ENCODE results near the gene MYD88. TPM values are rescaled to one million over a fixed set of nuclear protein-coding genes. Genes with fewer than 3 reads are reported as not detected.
A peak's percentile ranks its signal among the peaks of the same experiment; 100 is the strongest.

The MYD88 gene
- total RNA-seq, 1 experiment from 2014 or later = 5.2 TPM

GRCh38 chr3:38163841-38164642 lies 25.6 kb downstream of the MYD88 start:
- H3K36me3 ChIP-seq = peaks cover 9% of the 10 kb centered on the region
- peaks cover 27% of the 10 kb centered on the region for H3K4me1 ChIP-seq (replicated peaks)
- peak overlapping the region; percentile 81 for H3K4me3 ChIP-seq
- DNase-seq (ENCODE audit: low read depth in 1 of 2, low spot score in 2 of 2) = no peak
- H3K27ac ChIP-seq = peak overlapping the region; percentile 98
- H3K9me3 ChIP-seq (replicated peaks) = no peaks in the 10 kb centered on the region
- no peaks in the 10 kb centered on the region for H3K27me3 ChIP-seq (replicated peaks)

DNA sequence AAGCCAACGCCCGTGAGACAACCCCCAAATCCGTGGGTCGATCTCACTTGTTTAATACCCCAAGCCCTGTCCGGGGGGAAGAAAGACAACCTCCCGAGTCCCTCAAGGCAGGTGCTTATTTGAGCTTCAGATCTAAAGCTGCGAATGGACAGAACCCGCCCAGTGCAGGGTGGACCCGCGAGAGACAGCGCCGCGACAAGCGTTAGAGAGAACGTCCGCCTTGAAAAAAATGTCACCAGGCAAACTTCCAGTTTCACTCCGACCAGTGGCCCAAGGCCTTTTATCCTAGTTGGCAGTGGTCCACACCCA lies 26.1 kb downstream of the MYD88 start:
- Histone ChIP-seq H3K9me3 (replicated peaks) (no peaks in the 10 kb centered on the region), H3K36me3 (peaks cover 9% of the 10 kb centered on the region), H3K4me3 (peak overlapping the region; percentile 81), H3K27me3 (replicated peaks) (no peaks in the 10 kb centered on the region), H3K4me1 (replicated peaks) (peaks cover 33% of the 10 kb centered on the region), H3K27ac (peak overlapping the region; percentile 98)
- DNase-seq (ENCODE audit: low read depth in 1 of 2, low spot score in 2 of 2) = no peak

- Histone ChIP-seq H3K4me3 (peak within 1 kb of the TSS; percentile 81), H3K9me3 (replicated peaks) (no peaks in the 10 kb centered on the region), H3K36me3 (peaks cover 9% of the 10 kb centered on the region), H3K4me1 (replicated peaks) (peaks cover 33% of the 10 kb centered on the region), H3K27me3 (replicated peaks) (no peaks in the 10 kb centered on the region), H3K27ac (peak within 1 kb of the TSS; percentile 98)
- DNase-seq (ENCODE audit: low read depth in 1 of 2, low spot score in 2 of 2) = peak; percentile 97 to 98
Measured at GRCh38 chr3:38164952-38165721, 26.7 kb downstream of the MYD88 start, which contains the start of gene OXSR1. TSS of gene OXSR1 (plus strand) at chr3:38165537. CDS start at chr3:38165877, 340 bp downstream.

GRCh38 chr3:38165722-38166387 lies 27.4 kb downstream of the MYD88 start:
- H3K27me3 ChIP-seq (replicated peaks) = no peaks in the 10 kb centered on the region
- H3K4me1 ChIP-seq (replicated peaks) = peaks cover 38% of the 10 kb centered on the region
- DNase-seq (ENCODE audit: low read depth in 1 of 2, low spot score in 2 of 2) = peak in 1 of 2 experiments; percentile 10
- peaks cover 9% of the 10 kb centered on the region for H3K36me3 ChIP-seq
- peak overlapping the region; percentile 98 for H3K27ac ChIP-seq
- H3K4me3 ChIP-seq = peak overlapping the region; percentile 81
- H3K9me3 ChIP-seq (replicated peaks) = no peaks in the 10 kb centered on the region

GRCh38 chr3:38167591-38167990 lies 29.1 kb downstream of the MYD88 start:
- Histone ChIP-seq H3K27ac (peak overlapping the region; percentile 98), H3K36me3 (peaks cover 9% of the 10 kb centered on the region), H3K27me3 (replicated peaks) (no peaks in the 10 kb centered on the region), H3K4me1 (replicated peaks) (peaks cover 48% of the 10 kb centered on the region), H3K9me3 (replicated peaks) (no peaks in the 10 kb centered on the region), H3K4me3 (peak overlapping the region; percentile 81; the same call in 1 of the 2 replicates)
- peak in 1 of 2 experiments; percentile 7 for DNase-seq (ENCODE audit: low read depth in 1 of 2, low spot score in 2 of 2)

GRCh38 chr3:38168151-38169026 lies 29.9 kb downstream of the MYD88 start:
- H3K4me1 ChIP-seq (replicated peaks) = peaks cover 54% of the 10 kb centered on the region
- H3K4me3 ChIP-seq = peak overlapping the region; percentile 4; the same call in 1 of the 2 replicates
- H3K27me3 ChIP-seq (replicated peaks) = no peaks in the 10 kb centered on the region
- peak; percentile 54 to 74 for DNase-seq (ENCODE audit: low read depth in 1 of 2, low spot score in 2 of 2)
- no peaks in the 10 kb centered on the region for H3K9me3 ChIP-seq (replicated peaks)
- peaks cover 9% of the 10 kb centered on the region for H3K36me3 ChIP-seq
- peak overlapping the region; percentile 98 for H3K27ac ChIP-seq

DNA sequence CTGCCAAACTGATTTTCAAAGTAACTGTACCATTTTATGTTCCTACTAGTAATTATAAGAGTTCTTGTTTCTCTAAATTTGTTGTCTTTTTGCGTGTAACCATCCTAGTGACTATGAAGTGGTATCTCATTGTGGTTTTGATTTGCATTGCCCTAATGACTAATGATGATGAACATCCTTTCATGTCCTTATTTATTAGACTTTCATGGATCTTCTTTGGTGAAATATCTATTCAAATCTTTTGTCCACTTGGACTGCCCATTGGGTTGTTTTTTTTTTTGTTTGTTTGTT lies 30.5 kb downstream of the MYD88 start:
- DNase-seq (ENCODE audit: low read depth in 1 of 2, low spot score in 2 of 2) = no peak
- Histone ChIP-seq H3K9me3 (replicated peaks) (no peaks in the 10 kb centered on the region), H3K27me3 (replicated peaks) (no peaks in the 10 kb centered on the region), H3K27ac (peak overlapping the region; percentile 98), H3K4me3 (no peak overlapping the region; the same call in 1 of the 2 replicates), H3K4me1 (replicated peaks) (peaks cover 60% of the 10 kb centered on the region), H3K36me3 (peaks cover 9% of the 10 kb centered on the region)

- peaks cover 71% of the 10 kb centered on the region for H3K4me1 ChIP-seq (replicated peaks)
Measured at GRCh38 chr3:38170722-38171121, 32.3 kb downstream of the MYD88 start.

GRCh38 chr3:38171622-38172021 lies 33.2 kb downstream of the MYD88 start:
- peaks cover 72% of the 10 kb centered on the region for H3K4me1 ChIP-seq (replicated peaks)
- no peaks in the 10 kb centered on the region for H3K27me3 ChIP-seq (replicated peaks)
- no peak overlapping the region for H3K4me3 ChIP-seq
- no peak for DNase-seq (ENCODE audit: low read depth in 1 of 2, low spot score in 2 of 2)
- no peak overlapping the region for H3K27ac ChIP-seq
- no peaks in the 10 kb centered on the region for H3K9me3 ChIP-seq (replicated peaks)
- no peaks in the 10 kb centered on the region; the same call in 1 of the 2 replicates for H3K36me3 ChIP-seq

More at GRCh38 chr3:38170722-38171121, 32.3 kb downstream of the MYD88 start:
- Histone ChIP-seq H3K36me3 (peaks cover 6% of the 10 kb centered on the region), H3K27me3 (replicated peaks) (no peaks in the 10 kb centered on the region), H3K27ac (no peak overlapping the region), H3K4me3 (no peak overlapping the region), H3K9me3 (replicated peaks) (no peaks in the 10 kb centered on the region)
- DNase-seq (ENCODE audit: low read depth in 1 of 2, low spot score in 2 of 2) = no peak

- H3K27ac ChIP-seq = peak overlapping the region; percentile 66
- DNase-seq (ENCODE audit: low read depth in 1 of 2, low spot score in 2 of 2) = no peak
- H3K4me3 ChIP-seq = no peak overlapping the region
- peaks cover 10% of the 10 kb centered on the region for H3K36me3 ChIP-seq
- H3K27me3 ChIP-seq (replicated peaks) = no peaks in the 10 kb centered on the region
- no peaks in the 10 kb centered on the region for H3K9me3 ChIP-seq (replicated peaks)
- H3K4me1 ChIP-seq (replicated peaks) = peaks cover 51% of the 10 kb centered on the region
Measured at GRCh38 chr3:38173834-38174418, 35.5 kb downstream of the MYD88 start.

DNA sequence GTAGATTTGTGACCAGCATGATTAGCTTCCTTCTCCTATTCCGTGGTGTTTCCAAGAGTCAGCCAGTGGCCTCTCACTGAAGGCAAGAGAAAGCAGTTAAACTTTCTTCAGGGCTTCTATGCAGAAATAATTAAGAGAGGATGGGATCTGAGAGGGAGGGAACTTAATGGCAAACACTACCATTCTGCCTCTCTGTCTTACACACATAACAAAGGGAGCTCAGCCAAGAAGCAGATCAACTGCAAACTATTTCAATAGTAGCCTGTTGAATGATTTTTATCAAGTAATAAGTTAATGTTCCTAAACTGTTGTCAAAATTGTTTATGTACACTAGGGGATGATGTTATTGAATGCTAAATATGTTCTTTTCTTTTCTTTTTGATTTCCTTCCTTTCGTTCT lies 38.7 kb downstream of the MYD88 start:
- Histone ChIP-seq H3K4me3 (no peak overlapping the region), H3K9me3 (replicated peaks) (no peaks in the 10 kb centered on the region), H3K27ac (no peak overlapping the region), H3K4me1 (replicated peaks) (peaks cover 30% of the 10 kb centered on the region), H3K36me3 (peaks cover 10% of the 10 kb centered on the region), H3K27me3 (replicated peaks) (no peaks in the 10 kb centered on the region)
- DNase-seq (ENCODE audit: low read depth in 1 of 2, low spot score in 2 of 2) = no peak

DNA sequence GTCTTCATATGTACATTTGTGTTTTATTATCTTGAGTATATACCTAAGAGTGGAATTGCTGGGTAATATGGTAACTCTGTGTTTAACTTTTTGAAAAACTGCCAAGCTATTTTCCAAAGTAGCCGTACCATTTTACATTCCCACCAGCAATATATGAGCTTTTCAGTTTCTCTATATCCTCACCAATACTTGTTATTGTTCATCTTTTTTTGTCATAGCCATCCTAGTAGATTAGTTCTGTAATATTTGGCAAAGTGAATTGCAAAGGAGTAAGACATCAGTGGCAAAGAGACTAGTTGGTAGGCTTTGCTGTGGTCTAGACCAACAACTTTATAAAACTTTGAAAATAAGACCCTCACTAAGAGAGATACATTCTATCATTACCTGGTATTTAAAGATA lies 48.3 kb downstream of the MYD88 start:
- peaks cover 44% of the 10 kb centered on the region for H3K36me3 ChIP-seq
- H3K27ac ChIP-seq = no peak overlapping the region
- H3K9me3 ChIP-seq (replicated peaks) = no peaks in the 10 kb centered on the region
- no peaks in the 10 kb centered on the region for H3K4me1 ChIP-seq (replicated peaks)
- H3K4me3 ChIP-seq = no peak overlapping the region
- no peaks in the 10 kb centered on the region for H3K27me3 ChIP-seq (replicated peaks)
- DNase-seq (ENCODE audit: low read depth in 1 of 2, low spot score in 2 of 2) = no peak

DNA sequence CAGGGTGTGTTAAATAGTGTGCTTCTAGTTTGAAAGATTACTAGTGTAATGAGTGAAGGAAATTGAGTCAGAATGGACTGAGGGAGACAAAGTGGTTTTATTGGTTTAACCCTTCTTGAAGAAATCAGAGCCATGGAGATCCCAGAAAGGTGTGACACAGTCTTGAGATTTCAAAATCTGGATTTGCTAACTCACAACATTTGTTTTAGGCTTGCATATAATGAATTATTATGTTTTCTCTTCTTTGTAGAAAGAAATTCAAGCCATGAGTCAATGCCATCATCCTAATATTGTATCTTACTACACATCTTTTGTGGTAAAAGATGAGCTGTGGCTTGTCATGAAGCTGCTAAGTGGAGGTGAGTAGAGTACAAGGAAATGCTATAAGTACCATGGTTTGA lies 52.0 kb downstream of the MYD88 start:
- Histone ChIP-seq H3K9me3 (replicated peaks) (no peaks in the 10 kb centered on the region), H3K4me1 (replicated peaks) (no peaks in the 10 kb centered on the region), H3K27me3 (replicated peaks) (no peaks in the 10 kb centered on the region), H3K36me3 (peaks cover 41% of the 10 kb centered on the region), H3K4me3 (no peak overlapping the region), H3K27ac (no peak overlapping the region)
- no peak for DNase-seq (ENCODE audit: low read depth in 1 of 2, low spot score in 2 of 2)

Data from SJSA1 (cell line).